GM12874 (cell line): ENCODE data around the gene CYP21A2.
"Not testable (repeated sequence)": the region's sequence is repeated elsewhere in the genome, so short reads cannot be mapped to it uniquely, and the experiment has no call there.

Source experiments
- CTCF ChIP-seq: IDR thresholded peaks from 2 replicates; pipeline ENCODE4 v1.5.1; 2011; ENCODE audit warnings: low read depth, mild to moderate bottlenecking, control low read depth, low read length, moderate library complexity; ENCODE audit not compliant: insufficient read depth

CYP21A2 gene

GRCh38 chr6:32037598-32038524 lies at the start of gene CYP21A2:
Gene CYP21A2, plus strand, starts transcription at chr6:32038415. Its CDS starts 8 bp downstream, at chr6:32038423.
- not testable (repeated sequence) for TF ChIP-seq CTCF

- TF ChIP-seq CTCF = not testable (repeated sequence)
Measured at GRCh38 chr6:32014547-32014946, 23.7 kb upstream of the CYP21A2 start, which contains the start of gene C4B. Gene C4B, plus strand, starts transcription at chr6:32014795. Its CDS starts 51 bp downstream, at chr6:32014846.

- TF ChIP-seq CTCF = no peak
Measured at GRCh38 chr6:32045811-32046449, 7.7 kb downstream of the CYP21A2 start.

- TF ChIP-seq CTCF = no peak
Measured at GRCh38 chr6:32046450-32047083, 8.4 kb downstream of the CYP21A2 start.

GRCh38 chr6:32047084-32047478 lies 8.9 kb downstream of the CYP21A2 start:
- TF ChIP-seq CTCF = no peak

- TF ChIP-seq CTCF = no peak
Measured at GRCh38 chr6:32047539-32047854, 9.3 kb downstream of the CYP21A2 start.
